Hepatocyte (in vitro differentiated cells): ENCODE data around the gene MCRIP2.

Source experiments
- EZH2phosphoT487 ChIP-seq: fragments of 200-600 bp; sonication (generic); IDR thresholded peaks from one replicate; pipeline ENCODE4 v1.6.1; 2018; ENCODE audit warnings: antibody characterized with exemption, mild to moderate bottlenecking, low read depth, moderate library complexity; ENCODE audit not compliant: unreplicated experiment, severe bottlenecking
- TF ChIP-seq, protein P1 (sequence below): fragments of 200-600 bp; sonication (generic); IDR thresholded peaks from 2 replicates; pipeline ENCODE4 v1.5.1; 2016; ENCODE audit warnings: antibody characterized with exemption, mild to moderate bottlenecking; ENCODE audit not compliant: poor library complexity

DNA sequence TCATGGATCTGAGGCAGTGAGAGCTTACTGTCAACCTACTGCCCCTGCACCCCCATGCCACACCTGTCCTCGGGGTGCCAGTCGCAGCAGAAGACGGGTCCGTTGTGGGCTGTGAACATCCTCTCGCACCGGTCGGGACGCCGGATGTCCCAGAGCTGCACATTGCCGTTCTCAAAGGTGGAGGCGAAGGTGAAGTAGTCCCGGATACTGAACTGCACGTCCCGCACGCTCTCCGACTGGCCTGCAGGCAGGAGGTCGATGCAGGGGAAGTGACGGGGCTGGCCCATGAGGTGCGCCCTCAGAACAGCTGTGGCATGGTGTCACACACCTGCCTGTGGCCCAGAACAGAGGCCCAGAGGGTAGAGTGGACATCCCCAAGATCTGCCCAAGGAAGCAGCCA, 45.9 kb downstream of the MCRIP2 start:
- no peak for TF ChIP-seq EZH2phosphoT487
- TF ChIP-seq, protein P1, sequence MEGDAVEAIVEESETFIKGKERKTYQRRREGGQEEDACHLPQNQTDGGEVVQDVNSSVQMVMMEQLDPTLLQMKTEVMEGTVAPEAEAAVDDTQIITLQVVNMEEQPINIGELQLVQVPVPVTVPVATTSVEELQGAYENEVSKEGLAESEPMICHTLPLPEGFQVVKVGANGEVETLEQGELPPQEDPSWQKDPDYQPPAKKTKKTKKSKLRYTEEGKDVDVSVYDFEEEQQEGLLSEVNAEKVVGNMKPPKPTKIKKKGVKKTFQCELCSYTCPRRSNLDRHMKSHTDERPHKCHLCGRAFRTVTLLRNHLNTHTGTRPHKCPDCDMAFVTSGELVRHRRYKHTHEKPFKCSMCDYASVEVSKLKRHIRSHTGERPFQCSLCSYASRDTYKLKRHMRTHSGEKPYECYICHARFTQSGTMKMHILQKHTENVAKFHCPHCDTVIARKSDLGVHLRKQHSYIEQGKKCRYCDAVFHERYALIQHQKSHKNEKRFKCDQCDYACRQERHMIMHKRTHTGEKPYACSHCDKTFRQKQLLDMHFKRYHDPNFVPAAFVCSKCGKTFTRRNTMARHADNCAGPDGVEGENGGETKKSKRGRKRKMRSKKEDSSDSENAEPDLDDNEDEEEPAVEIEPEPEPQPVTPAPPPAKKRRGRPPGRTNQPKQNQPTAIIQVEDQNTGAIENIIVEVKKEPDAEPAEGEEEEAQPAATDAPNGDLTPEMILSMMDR: no peak
